Right atrium auricular region (tissue), 2 donors: ENCODE data around the gene ZSWIM2. TPM values are rescaled to one million over a fixed set of nuclear protein-coding genes. Genes with fewer than 3 reads are reported as not detected.

ENCODE experiments used
- DNase-seq: peaks from one replicate; pipeline ENCODE4 v3.0.0-alpha.2; 2019; ENCODE audit warnings: low spot score
- H3K27ac ChIP-seq, 2 donors: fragments of 200-600 bp; sonication (generic); 1 replicate in 1 of 2; 2 replicates in 1 of 2; pipeline ENCODE4 v1.5.1; 2016 to 2019
- H3K27me3 ChIP-seq, 2 donors: fragments of 200-600 bp; sonication (generic); one replicate each; pipeline versions ENCODE4 v1.5.1 to v1.6.0; 2017 to 2019
- H3K36me3 ChIP-seq: fragments of 200-600 bp; sonication (generic); one replicate; pipeline ENCODE4 v1.5.1; 2016
- H3K4me1 ChIP-seq, 2 donors: fragments of 200-600 bp; sonication (generic); one replicate each; pipeline versions ENCODE4 v1.5.1 to v1.6.0; 2017 to 2019
- H3K4me3 ChIP-seq, 2 donors: fragments of 200-600 bp; sonication (generic); 1 replicate in 1 of 2; 2 replicates in 1 of 2; pipeline ENCODE4 v1.5.1; 2017 to 2019; ENCODE audit warnings: mild to moderate bottlenecking in 1 of 2, moderate library complexity in 1 of 2
- H3K9me3 ChIP-seq, 2 donors: fragments of 200-600 bp; sonication (generic); one replicate each; pipeline ENCODE4 v1.5.1; 2019
- total RNA-seq, 2 donors: library from RNA; depleted of rRNA; stranded (reverse); fragments of >200 nt; gene quantifications; one replicate each; pipeline ENCODE4 v1.1.0, GENCODE V29; 2016
- TF ChIP-seq, protein P1 (sequence below), 2 donors: fragments of 200-600 bp; sonication (generic); IDR thresholded peaks; one replicate each; pipeline ENCODE4 v1.5.1; 2019; ENCODE audit warnings: antibody characterized with exemption in 2 of 2

Gene ZSWIM2
- total RNA-seq, 2 donors from 2014 or later = not detected

GRCh38 chr2:186881660-186882059 lies 32.7 kb upstream of the ZSWIM2 start:
- no peaks in the 10 kb centered on the region for H3K27me3 ChIP-seq
- TF ChIP-seq, protein P1, sequence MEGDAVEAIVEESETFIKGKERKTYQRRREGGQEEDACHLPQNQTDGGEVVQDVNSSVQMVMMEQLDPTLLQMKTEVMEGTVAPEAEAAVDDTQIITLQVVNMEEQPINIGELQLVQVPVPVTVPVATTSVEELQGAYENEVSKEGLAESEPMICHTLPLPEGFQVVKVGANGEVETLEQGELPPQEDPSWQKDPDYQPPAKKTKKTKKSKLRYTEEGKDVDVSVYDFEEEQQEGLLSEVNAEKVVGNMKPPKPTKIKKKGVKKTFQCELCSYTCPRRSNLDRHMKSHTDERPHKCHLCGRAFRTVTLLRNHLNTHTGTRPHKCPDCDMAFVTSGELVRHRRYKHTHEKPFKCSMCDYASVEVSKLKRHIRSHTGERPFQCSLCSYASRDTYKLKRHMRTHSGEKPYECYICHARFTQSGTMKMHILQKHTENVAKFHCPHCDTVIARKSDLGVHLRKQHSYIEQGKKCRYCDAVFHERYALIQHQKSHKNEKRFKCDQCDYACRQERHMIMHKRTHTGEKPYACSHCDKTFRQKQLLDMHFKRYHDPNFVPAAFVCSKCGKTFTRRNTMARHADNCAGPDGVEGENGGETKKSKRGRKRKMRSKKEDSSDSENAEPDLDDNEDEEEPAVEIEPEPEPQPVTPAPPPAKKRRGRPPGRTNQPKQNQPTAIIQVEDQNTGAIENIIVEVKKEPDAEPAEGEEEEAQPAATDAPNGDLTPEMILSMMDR (IDR thresholded peaks at IDR 0.05) = no peak

GRCh38 chr2:186879312-186879711 lies 30.3 kb upstream of the ZSWIM2 start:
- DNase-seq = no peak
- H3K4me1 ChIP-seq = no peaks in the 10 kb centered on the region
- TF ChIP-seq, protein P1 (IDR thresholded peaks at IDR 0.05) = no peak
- no peak overlapping the region for H3K4me3 ChIP-seq
- peaks cover 0 to 28% of the 10 kb centered on the region in 2 donors for H3K9me3 ChIP-seq
- H3K27ac ChIP-seq = no peak overlapping the region
- no peaks in the 10 kb centered on the region for H3K36me3 ChIP-seq
- no peaks in the 10 kb centered on the region for H3K27me3 ChIP-seq

More at GRCh38 chr2:186881660-186882059, 32.7 kb upstream of the ZSWIM2 start:
- no peaks in the 10 kb centered on the region for H3K36me3 ChIP-seq
- peaks cover 0 to 8% of the 10 kb centered on the region in 2 donors for H3K4me1 ChIP-seq
- no peak overlapping the region for H3K4me3 ChIP-seq
- peaks cover 0 to 28% of the 10 kb centered on the region in 2 donors for H3K9me3 ChIP-seq
- no peak overlapping the region for H3K27ac ChIP-seq
- DNase-seq = no peak

DNA sequence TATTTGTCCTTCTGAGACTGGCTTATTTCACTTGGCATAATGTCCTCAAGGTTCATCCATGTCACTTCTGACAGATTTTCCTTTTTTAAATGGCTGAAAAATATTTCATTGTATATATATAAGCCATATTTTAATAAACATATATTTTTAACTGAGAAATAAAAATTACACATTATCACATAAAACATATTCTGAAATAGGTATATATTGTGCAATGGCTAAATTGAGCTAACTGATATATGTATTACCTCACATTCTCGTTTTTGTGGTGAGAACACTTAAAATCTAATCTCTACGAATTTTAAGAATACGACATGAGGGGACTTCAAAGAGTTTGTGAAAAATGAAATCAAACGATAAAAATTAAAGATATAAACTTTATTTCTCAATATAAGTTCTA lies 25.7 kb upstream of the ZSWIM2 start:
- DNase-seq = no peak
- TF ChIP-seq, protein P1 (IDR thresholded peaks at IDR 0.05) = no peak
- no peaks in the 10 kb centered on the region for H3K4me1 ChIP-seq

DNA sequence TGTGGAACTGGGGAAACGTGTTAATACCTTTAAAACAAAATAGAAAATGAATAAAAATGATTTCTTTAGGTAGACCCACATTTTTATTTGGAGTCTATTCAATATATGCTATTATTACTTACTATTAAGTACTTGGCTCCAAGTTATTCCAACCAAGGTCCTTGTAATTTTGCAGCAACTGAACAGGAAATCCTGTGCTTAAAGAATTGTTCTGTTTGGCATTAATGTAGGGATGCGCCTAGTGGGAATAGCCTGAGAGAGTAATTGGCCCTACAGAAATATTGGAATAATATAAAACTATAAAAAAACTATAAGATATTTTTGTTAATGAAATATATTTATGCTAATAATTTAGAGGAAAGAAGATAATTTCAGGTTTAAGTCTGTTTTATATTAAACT lies 22.9 kb upstream of the ZSWIM2 start:
- no peak overlapping the region for H3K4me3 ChIP-seq
- H3K36me3 ChIP-seq = no peaks in the 10 kb centered on the region
- TF ChIP-seq, protein P1 (IDR thresholded peaks at IDR 0.05) = no peak

More for the DNA sequence above, 25.7 kb upstream of the ZSWIM2 start:
- H3K27me3 ChIP-seq = no peaks in the 10 kb centered on the region
- no peaks in the 10 kb centered on the region for H3K9me3 ChIP-seq
- H3K27ac ChIP-seq = no peak overlapping the region
- H3K36me3 ChIP-seq = no peaks in the 10 kb centered on the region
- H3K4me3 ChIP-seq = no peak overlapping the region

DNA sequence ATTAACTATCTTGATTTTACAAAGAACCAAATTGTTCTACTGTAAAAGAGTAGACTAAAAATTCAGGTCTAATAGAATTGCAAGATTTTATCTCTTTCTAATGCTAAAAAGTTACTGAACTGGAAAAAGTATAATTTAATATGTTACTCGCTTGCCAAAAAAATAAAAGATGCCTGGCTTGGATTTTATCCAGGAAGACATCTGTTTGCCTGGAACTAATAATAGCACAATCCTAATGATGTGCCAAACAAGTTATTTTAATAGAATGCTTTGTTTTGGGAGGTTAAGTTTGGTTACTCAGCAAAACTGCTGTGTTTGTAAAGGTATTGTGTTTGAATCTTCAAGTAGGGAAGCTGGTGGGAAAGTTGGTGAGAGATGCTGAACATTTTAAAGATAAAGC lies 19.4 kb upstream of the ZSWIM2 start:
- DNase-seq = no peak

More for the DNA sequence above, 22.9 kb upstream of the ZSWIM2 start:
- no peak for DNase-seq
- Histone ChIP-seq H3K27me3 (no peaks in the 10 kb centered on the region), H3K4me1 (no peaks in the 10 kb centered on the region), H3K9me3 (no peaks in the 10 kb centered on the region), H3K27ac (no peak overlapping the region)

More for the DNA sequence above, 19.4 kb upstream of the ZSWIM2 start:
- no peak overlapping the region for H3K27ac ChIP-seq
- H3K36me3 ChIP-seq = no peaks in the 10 kb centered on the region
- TF ChIP-seq, protein P1 (IDR thresholded peaks at IDR 0.05) = no peak
- no peaks in the 10 kb centered on the region for H3K4me1 ChIP-seq
- no peaks in the 10 kb centered on the region for H3K27me3 ChIP-seq
- H3K4me3 ChIP-seq = no peak overlapping the region
- H3K9me3 ChIP-seq = no peaks in the 10 kb centered on the region
